ENCODE measurements around the gene SETD5.

Gene SETD5

DNA sequence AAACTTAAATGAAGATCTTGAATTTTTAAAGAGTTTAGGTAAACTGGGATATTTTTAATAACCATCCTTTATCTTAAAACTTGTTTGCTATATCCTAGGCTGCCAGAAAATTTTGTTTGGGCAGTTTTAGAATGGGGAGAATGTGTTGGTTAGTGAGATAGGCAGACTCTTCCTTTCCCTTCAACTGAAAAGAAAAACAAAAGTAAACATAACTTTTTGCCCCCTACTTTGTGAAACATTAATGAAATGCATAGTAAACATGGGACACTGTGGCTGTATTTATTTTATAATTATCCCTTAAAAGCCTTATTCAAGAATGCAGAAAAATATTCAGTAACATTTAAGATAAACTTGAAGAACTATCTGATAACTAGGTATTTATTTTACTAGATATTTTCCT, 31.0 kb downstream of the SETD5 start:
- H3K27ac ChIP-seq = no peak overlapping the region
- TF ChIP-seq ZFX (IDR thresholded peaks at IDR 0.05) = no peak
- TF ChIP-seq, protein P1, sequence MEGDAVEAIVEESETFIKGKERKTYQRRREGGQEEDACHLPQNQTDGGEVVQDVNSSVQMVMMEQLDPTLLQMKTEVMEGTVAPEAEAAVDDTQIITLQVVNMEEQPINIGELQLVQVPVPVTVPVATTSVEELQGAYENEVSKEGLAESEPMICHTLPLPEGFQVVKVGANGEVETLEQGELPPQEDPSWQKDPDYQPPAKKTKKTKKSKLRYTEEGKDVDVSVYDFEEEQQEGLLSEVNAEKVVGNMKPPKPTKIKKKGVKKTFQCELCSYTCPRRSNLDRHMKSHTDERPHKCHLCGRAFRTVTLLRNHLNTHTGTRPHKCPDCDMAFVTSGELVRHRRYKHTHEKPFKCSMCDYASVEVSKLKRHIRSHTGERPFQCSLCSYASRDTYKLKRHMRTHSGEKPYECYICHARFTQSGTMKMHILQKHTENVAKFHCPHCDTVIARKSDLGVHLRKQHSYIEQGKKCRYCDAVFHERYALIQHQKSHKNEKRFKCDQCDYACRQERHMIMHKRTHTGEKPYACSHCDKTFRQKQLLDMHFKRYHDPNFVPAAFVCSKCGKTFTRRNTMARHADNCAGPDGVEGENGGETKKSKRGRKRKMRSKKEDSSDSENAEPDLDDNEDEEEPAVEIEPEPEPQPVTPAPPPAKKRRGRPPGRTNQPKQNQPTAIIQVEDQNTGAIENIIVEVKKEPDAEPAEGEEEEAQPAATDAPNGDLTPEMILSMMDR (conservative IDR thresholded peaks at IDR 0.05) = no peak

DNA sequence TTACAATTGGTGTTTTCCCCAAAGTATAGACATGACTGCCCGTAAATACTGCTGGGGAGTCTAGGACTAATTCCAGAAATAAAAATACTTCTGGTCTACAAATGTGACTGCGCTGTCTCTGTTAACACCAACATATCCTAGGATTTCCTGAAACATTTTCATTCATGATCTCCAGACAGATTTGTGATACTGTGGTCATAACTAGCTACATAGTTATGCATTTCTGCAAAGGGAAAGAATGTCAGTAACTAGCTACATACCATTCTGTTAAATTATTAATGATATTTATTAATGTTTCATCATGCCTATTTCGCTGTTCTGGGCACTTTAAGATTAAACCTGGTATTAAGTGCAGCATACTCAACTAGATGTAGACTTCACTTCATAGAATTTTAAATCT, 33.3 kb downstream of the SETD5 start:
- TF ChIP-seq ZFX (IDR thresholded peaks at IDR 0.05) = no peak
- TF ChIP-seq, protein P1 (conservative IDR thresholded peaks at IDR 0.05) = no peak
- no peak overlapping the region for H3K27ac ChIP-seq

DNA sequence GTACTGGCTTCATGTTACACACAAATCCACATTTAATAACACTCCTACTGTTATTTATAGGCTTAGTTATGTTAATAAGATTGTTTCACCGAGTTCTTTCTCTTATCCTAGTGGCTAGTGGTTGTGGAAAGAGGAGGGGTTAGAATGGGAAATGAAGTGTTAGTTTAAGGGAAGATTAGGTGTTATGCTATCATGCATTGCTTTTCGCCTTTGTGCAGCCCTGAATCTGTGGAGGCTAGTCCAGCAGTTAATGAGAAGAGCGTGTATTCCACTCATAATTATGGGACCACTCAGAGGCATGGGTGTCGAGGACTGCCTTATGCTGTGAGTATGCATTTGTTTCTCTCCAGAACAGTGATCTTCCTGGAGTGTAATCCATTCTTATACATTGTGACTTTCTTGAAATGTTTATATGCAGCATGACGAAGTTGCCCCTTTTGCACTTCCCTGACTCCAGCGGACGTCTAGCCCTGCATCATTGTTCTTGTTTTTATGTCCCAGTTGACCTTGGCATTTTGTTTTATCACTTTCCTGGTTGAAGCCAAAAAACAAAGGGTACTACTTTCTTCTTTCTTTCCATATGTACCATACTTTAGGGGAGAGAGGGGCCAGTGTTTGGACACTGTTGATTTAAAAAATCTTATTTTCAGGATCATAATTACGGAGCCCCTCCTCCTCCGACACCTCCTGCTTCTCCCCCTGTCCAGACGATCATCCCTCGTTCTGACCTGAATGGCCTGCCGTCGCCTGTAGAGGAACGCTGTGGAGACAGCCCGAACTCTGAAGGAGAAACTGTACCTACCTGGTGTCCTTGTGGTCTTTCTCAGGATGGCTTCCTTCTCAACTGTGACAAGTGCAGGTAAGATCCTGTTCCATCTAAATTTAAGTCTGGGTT, 36.5 kb downstream of the SETD5 start:
- no peak for TF ChIP-seq ZFX (IDR thresholded peaks at IDR 0.05)
- TF ChIP-seq, protein P1 (conservative IDR thresholded peaks at IDR 0.05) = no peak
- no peak overlapping the region for H3K27ac ChIP-seq

DNA sequence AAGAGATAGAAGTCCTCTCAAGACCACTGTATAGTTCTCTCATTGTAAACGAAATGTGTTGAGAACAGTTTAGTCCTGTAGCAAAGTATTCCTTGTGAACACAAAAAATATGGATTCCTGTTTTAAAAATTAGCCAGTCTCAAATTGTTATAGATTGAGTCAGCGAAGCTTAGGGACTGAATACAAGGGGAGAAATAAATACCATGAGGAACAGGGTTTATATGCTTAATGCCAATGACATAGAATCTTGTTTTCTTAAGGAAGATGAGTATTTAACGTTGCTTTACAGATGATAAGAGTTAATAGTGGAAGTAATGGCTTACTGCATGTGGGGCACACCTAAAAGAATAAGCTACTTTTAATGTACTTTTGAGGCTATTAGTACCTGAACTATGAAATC, 37.9 kb downstream of the SETD5 start:
- H3K27ac ChIP-seq = no peak overlapping the region
- no peak for TF ChIP-seq ZFX (IDR thresholded peaks at IDR 0.05)
- TF ChIP-seq, protein P1 (conservative IDR thresholded peaks at IDR 0.05) = no peak

DNA sequence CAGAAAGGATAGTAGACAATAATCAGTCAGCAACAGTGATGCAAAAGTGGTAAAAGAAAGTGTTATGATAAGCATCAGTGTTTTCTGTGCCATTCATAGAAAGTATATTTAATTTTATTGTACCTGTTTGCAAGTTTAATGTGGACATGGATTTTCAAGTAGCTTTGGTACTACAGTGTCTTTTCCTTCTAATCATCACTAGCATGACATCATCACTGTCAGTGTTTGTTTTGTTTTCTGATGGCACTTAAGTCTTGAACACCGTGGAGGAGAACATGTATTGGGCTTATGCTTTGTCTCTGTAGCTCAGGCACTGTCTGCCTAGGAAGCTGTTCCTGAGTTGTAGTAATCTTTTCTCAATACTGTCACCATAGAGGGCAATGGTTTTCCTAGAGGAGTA, 41.9 kb downstream of the SETD5 start:
- TF ChIP-seq ZFX (IDR thresholded peaks at IDR 0.05) = no peak
- TF ChIP-seq, protein P1 (conservative IDR thresholded peaks at IDR 0.05) = no peak
- no peak overlapping the region for H3K27ac ChIP-seq

DNA sequence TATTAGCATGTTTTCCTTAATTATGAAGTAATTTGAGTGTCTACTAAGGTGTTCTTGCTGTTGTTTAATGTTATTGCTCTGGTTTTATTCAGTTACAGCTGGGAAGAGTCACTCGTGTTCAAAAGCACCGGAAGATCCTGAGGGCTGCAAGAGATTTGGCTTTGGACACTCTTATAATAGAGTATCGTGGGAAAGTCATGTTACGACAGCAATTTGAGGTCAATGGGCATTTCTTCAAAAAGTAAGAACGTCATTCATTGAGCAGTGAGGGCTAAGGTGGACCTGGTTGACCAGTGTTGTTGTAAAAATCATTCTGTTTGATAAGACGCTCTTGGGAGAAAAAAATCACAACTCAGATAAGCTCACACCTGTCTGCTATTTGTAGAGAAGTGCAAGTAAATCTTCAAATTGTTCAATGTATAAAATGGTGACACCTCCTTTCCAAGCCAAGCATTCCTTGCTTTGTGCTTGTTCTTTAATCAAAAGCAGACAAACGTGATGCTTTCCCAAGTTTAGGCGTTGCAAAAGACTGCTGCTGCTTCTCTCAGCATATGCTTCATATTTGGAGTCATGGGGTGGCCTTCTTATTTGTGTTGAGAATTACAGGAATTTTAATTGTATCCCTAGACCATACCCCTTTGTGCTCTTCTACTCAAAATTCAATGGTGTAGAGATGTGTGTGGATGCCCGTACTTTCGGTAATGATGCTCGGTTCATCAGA, 44.2 kb downstream of the SETD5 start:
- TF ChIP-seq, protein P1 (conservative IDR thresholded peaks at IDR 0.05) = no peak
- no peak for TF ChIP-seq ZFX (IDR thresholded peaks at IDR 0.05)
- no peak overlapping the region for H3K27ac ChIP-seq

DNA sequence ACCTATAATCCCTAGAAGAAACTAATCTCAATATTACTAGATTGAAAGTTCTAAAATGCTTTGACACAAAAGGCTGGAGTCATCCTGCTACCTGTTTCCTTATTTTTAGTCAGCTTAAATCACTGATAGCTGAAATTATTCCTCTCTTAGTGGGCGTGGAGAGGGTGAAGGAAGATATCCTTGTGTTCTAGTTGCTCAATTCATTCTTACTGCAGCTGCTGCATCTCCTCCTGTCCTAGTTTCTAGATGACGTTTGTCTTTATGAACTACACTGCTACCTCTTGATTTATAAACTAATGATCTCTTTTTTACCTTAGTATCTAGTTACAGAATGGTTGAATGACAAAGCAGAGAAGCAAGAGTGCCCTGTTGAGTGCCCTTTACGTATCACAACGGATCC, 50.7 kb downstream of the SETD5 start:
- no peak overlapping the region for H3K27ac ChIP-seq
- TF ChIP-seq, protein P1 (conservative IDR thresholded peaks at IDR 0.05) = no peak
- TF ChIP-seq ZFX (IDR thresholded peaks at IDR 0.05) = no peak
